Measurements from ENCODE around the gene ACSM2A.
"Not testable (repeated sequence)": the region's sequence is repeated elsewhere in the genome, so short reads cannot be mapped to it uniquely, and the experiment has no call there.

DNA sequence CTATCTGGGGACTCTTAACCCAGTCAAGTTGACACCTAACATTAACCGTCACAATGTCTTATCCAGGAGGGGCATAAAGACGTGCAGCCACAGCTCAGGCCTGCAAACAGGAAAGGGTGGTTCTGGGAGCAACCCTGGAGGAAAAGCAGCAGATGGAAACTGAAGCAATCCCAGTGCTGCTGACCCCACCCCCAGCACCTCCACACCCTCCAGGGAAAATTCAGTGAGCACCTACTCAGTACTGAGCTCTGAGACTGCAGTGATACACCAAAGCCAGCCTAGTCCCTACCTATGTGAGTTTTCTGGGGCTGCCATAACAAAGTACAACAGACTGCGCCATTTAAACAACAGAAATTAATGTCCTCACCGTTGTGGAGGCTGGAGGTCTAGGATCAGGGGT lies 9.5 kb upstream of the ACSM2A start:
- TF ChIP-seq PAX5 (IDR thresholded peaks at IDR 0.05; ENCODE audit: insufficient read depth, low read length, severe bottlenecking); POLR2AphosphoS5 (IDR thresholded peaks at IDR 0.05; ENCODE audit: low read depth, low read length); POLR2A (IDR thresholded peaks at IDR 0.05; ENCODE audit: low read depth, low read length); TAF1 (IDR thresholded peaks at IDR 0.05; ENCODE audit: low read depth, low read length): not testable (repeated sequence)

Data from GM12891 (cell line).